H54 (cell line): Measurements from ENCODE around the gene MRPL9.

Experiments
- DNase-seq: peaks from one replicate; pipeline ENCODE4 v3.0.0; 2011; ENCODE audit warnings: low spot score, mixed read lengths; ENCODE audit not compliant: insufficient read length
- FAIRE-seq: peaks from 3 replicates; lab custom pipeline; 2011; peaks lifted over from hg19 to GRCh38; lab: Jason Lieb, UNC
- POLR2A ChIP-seq: IDR thresholded peaks from 2 replicates; pipeline ENCODE4 v1.6.1; 2011; ENCODE audit warnings: low read depth, mild to moderate bottlenecking, low read length

Gene MRPL9

GRCh38 chr1:151715726-151716404 is 47.4 kb downstream of the MRPL9 start:
- FAIRE-seq, result no peak

DNA sequence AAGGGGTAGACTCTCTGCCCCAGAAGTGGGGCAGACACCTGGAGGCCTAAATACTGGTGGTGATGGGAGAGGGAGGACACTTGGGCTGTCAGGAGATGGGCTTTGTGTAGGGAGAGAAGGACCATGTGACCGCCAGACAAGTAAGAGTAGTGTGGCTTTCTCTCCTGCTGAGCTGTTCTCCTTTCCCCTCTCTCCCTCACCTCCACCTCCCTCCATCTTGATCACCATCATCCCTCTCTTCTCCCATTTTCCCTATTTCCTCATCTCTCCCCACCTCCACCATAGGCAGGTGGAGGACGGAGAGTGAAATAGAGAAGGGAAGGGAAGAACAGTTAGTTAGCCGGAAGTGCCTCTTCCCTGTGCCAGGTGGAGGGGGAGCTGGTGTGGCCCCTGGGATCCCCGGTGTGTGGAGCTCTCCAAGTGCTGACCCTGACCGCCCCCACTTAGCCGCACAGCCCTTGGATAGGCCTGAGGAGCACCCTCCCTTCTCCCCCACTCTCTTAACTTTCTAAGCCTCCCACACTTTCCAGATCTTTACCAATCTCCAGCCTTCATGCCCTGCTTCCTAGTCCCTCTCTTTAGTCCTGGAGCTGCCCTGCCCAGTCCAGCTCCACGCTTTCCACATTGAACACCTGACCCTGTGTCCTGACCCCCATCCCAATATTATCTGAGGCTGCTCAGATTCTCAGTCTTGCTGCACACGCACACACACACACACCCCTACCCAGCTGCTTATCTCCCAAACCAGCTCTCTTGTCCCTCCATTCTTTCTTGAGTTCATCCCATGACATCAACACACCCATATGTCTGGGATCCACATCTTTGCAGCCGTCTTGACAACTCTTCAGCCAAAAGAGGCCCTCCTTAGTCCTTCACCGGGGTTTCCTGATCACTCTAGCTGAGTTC is 48.2 kb downstream of the MRPL9 start:
- no peak for DNase-seq
- no peak for FAIRE-seq
- no peak for TF ChIP-seq POLR2A

More at GRCh38 chr1:151715726-151716404, 47.4 kb downstream of the MRPL9 start:
- TF ChIP-seq POLR2A, result no peak
- DNase-seq, result no peak

- TF ChIP-seq POLR2A, result no peak
- DNase-seq, result no peak
- no peak for FAIRE-seq
Observed at GRCh38 chr1:151713874-151714273, 49.4 kb downstream of the MRPL9 start.

- FAIRE-seq, result no peak
- DNase-seq, result no peak
- no peak for TF ChIP-seq POLR2A
Observed at GRCh38 chr1:151713044-151713443, 50.3 kb downstream of the MRPL9 start.

DNA sequence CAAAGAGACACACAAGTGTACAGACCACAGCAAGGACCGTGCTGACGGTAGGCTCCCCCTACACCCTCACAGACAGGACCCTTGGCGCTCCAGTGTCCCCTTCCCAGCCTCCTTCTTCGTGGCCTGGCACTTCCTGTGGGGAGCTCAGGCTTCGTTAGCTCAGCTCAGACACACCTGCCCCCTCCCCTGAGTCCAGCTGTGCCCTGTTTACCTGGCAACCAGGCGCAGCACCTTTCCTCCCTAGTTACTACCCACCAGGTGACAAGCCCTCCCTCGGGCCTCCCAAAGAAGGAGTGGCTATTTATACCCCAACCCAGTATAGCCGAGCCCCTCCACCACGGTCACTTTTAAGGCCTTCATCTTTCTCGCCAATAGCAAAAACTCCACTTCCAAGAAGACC is 51.3 kb downstream of the MRPL9 start:
- FAIRE-seq (no peak), DNase-seq (no peak)

DNA sequence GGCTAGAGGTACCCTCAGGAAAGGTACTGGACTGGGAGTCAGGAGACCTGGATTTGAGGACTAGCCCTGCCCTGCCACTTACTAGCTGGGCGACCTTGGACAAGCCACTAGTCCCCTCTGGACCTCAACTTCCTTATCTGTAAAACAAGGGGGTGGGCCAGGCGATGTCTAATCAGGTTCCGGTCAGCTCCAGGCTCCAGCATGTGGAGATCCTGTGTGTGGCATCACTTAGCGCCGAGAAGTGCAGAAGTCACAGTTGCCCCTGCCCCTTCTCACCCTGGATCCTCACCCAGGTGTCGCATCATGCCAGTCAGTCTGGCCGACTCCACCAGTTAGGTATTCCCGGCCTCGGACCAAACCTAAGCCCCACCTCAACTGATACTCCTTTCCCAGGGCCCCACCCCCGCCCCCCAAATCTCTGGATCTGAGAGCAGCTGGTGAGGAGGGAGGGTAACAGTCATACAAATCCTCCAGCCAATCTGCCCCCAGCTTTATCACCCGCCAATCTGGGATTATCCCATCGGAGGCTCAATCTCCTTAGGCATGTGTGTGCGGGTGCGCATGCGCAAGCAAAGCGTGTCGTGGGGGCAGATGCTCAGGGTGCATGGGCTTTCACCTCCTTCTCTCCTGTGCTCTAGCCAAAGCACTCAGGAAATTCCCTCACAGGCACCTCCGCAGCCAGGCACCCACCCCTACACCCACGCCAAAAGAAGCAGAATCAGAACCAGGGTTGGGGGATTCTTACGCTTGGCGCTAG is 52.1 kb downstream of the MRPL9 start:
- DNase-seq, result no peak
- TF ChIP-seq POLR2A, result no peak
- FAIRE-seq, result no peak

More for the DNA sequence above, 51.3 kb downstream of the MRPL9 start:
- TF ChIP-seq POLR2A, result no peak

GRCh38 chr1:151710187-151710840 is 53.0 kb downstream of the MRPL9 start:
- DNase-seq, result no peak
- FAIRE-seq, result no peak
- no peak for TF ChIP-seq POLR2A
